Tibial nerve (tissue), 4 donors: ENCODE measurements around the gene FLT4.
"Not testable (repeated sequence)": the region's sequence is repeated elsewhere in the genome, so short reads cannot be mapped to it uniquely, and the experiment has no call there.

Experiments
- EP300 ChIP-seq, 2 donors: sonication (generic); formaldehyde crosslinking; IDR thresholded peaks; one replicate each; pipeline ENCODE4 v1.6.1; 2017; ENCODE audit warnings: antibody characterized with exemption in 2 of 2, mild to moderate bottlenecking in 1 of 2
- POLR2A ChIP-seq, 2 donors: fragments of 450-650 bp; IDR thresholded peaks; one replicate each; pipeline ENCODE4 v1.6.1; 2017; ENCODE audit warnings: antibody characterized with exemption in 2 of 2, mild to moderate bottlenecking in 2 of 2, moderate library complexity in 2 of 2
- TF ChIP-seq, protein P1 (sequence below), 5 experiments: fragments of 200-600 bp in 3 of 5; fragments of 450-650 bp in 2 of 5; sonication (generic) in 3 of 5; IDR thresholded peaks; one replicate each; pipeline ENCODE4 v1.5.1; 2016 to 2019; ENCODE audit warnings: antibody characterized with exemption in 5 of 5, mild to moderate bottlenecking in 3 of 5, moderate library complexity in 2 of 5

DNA sequence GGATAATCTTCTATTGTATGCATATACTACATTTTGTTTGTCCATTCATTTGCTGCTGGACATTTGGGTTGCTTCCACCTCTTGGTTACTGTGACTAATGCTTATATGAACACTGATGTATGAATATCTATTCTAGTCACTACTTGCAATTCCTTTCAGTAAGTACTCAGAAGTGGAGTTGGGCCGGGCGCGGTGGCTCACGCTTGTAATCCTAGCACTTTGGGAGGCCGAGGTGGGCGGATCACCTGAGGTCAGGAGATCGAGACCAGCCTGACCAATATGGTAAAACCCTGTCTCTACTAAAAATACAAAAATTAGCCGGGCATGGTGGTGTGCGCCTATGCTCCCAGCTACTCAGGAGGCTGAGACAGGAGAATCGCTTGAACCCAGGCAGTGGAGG lies 28.9 kb upstream of the FLT4 start:
- TF ChIP-seq POLR2A, EP300 (IDR thresholded peaks at IDR 0.05): not testable (repeated sequence)
- TF ChIP-seq, protein P1, sequence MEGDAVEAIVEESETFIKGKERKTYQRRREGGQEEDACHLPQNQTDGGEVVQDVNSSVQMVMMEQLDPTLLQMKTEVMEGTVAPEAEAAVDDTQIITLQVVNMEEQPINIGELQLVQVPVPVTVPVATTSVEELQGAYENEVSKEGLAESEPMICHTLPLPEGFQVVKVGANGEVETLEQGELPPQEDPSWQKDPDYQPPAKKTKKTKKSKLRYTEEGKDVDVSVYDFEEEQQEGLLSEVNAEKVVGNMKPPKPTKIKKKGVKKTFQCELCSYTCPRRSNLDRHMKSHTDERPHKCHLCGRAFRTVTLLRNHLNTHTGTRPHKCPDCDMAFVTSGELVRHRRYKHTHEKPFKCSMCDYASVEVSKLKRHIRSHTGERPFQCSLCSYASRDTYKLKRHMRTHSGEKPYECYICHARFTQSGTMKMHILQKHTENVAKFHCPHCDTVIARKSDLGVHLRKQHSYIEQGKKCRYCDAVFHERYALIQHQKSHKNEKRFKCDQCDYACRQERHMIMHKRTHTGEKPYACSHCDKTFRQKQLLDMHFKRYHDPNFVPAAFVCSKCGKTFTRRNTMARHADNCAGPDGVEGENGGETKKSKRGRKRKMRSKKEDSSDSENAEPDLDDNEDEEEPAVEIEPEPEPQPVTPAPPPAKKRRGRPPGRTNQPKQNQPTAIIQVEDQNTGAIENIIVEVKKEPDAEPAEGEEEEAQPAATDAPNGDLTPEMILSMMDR (IDR thresholded peaks at IDR 0.05), result not testable (repeated sequence)
